Activated naive CD8-positive, alpha-beta T cell treated with anti-CD3 and anti-CD28 coated beads, Interleukin-2, amount 10 ng/mL, durations not matched to agents 7 days and 5 days (primary cell): Measurements from ENCODE around the gene ECHDC3. TPM values are rescaled to one million over a fixed set of nuclear protein-coding genes. Genes with fewer than 3 reads are reported as not detected.
A peak's percentile ranks its signal among the peaks of the same experiment; 100 is the strongest.

Experiments
- ATAC-seq: fragments of 150-1000 bp; cut with Tn5 transposase; one replicate; pipeline ENCODE4 v1.10.0; 2021; ENCODE audit warnings: low read depth, moderate library complexity
- POLR2A ChIA-PET: fragments of 350-600 bp; sonication (Branson Sonifier 250); formaldehyde crosslinking; loops from one replicate; lab custom pipeline; 2021; ENCODE audit warnings: antibody characterized with exemption; lab: Charles Lee
- DNase-seq: peaks from one replicate; pipeline ENCODE4 v3.0.0; 2021
- H3K27ac Mint-ChIP-seq: one replicate; pipeline ENCODE4 v1.8.0; 2022; ENCODE audit warnings: mild to moderate bottlenecking, mixed read lengths
- H3K27me3 Mint-ChIP-seq: one replicate; pipeline ENCODE4 v1.8.0; 2022; ENCODE audit warnings: mild to moderate bottlenecking, moderate library complexity, mixed read lengths
- H3K36me3 Mint-ChIP-seq: one replicate; pipeline ENCODE4 v1.8.0; 2021; ENCODE audit warnings: mild to moderate bottlenecking, mixed read lengths
- H3K4me1 Mint-ChIP-seq: one replicate; pipeline ENCODE4 v1.8.0; 2021; ENCODE audit warnings: mixed read lengths
- H3K4me3 Mint-ChIP-seq: one replicate; pipeline ENCODE4 v1.8.0; 2022; ENCODE audit warnings: mild to moderate bottlenecking, moderate library complexity, mixed read lengths
- H3K9me3 Mint-ChIP-seq: one replicate; pipeline ENCODE4 v1.8.0; 2021; ENCODE audit warnings: mixed read lengths
- total RNA-seq, 2 experiments: library from RNA; stranded (reverse); gene quantifications; one replicate each; pipeline ENCODE4 v1.2.3, GENCODE V29; 2021

The ECHDC3 gene
- total RNA-seq, 2 experiments from 2014 or later: 1.2 to 1.6 TPM

GRCh38 chr10:11745045-11745444 is 2.9 kb downstream of the ECHDC3 start:
- POLR2A ChIA-PET: no interaction called here
- Mint-ChIP-seq H3K27me3 (peaks cover 16% of the 10 kb centered on the region), H3K36me3 (no peaks in the 10 kb centered on the region), H3K4me1 (peaks cover 3% of the 10 kb centered on the region), H3K4me3 (no peak overlapping the region), H3K27ac (no peak overlapping the region), H3K9me3 (no peaks in the 10 kb centered on the region)
- ATAC-seq (no peak), DNase-seq (no peak)

- H3K9me3 Mint-ChIP-seq: no peaks in the 10 kb centered on the region
- H3K4me1 Mint-ChIP-seq: no peaks in the 10 kb centered on the region
- H3K27me3 Mint-ChIP-seq: peaks cover 12% of the 10 kb centered on the region
- DNase-seq (no peak), ATAC-seq (no peak)
- no peak overlapping the region for H3K4me3 Mint-ChIP-seq
- POLR2A ChIA-PET: no interaction called here
- H3K27ac Mint-ChIP-seq: no peak overlapping the region
- H3K36me3 Mint-ChIP-seq: no peaks in the 10 kb centered on the region
Observed at GRCh38 chr10:11746883-11747539, 4.8 kb downstream of the ECHDC3 start.

- DNase-seq: no peak
- POLR2A ChIA-PET: no interaction called here
- peaks cover 6% of the 10 kb centered on the region for H3K27me3 Mint-ChIP-seq
- H3K27ac Mint-ChIP-seq: no peak overlapping the region
- H3K4me1 Mint-ChIP-seq: no peaks in the 10 kb centered on the region
- no peak overlapping the region for H3K4me3 Mint-ChIP-seq
- no peaks in the 10 kb centered on the region for H3K9me3 Mint-ChIP-seq
- H3K36me3 Mint-ChIP-seq: no peaks in the 10 kb centered on the region
- no peak for ATAC-seq
Observed at GRCh38 chr10:11748866-11749265, 6.7 kb downstream of the ECHDC3 start.

GRCh38 chr10:11750420-11750819 is 8.2 kb downstream of the ECHDC3 start:
- no peaks in the 10 kb centered on the region for H3K9me3 Mint-ChIP-seq
- H3K4me1 Mint-ChIP-seq: no peaks in the 10 kb centered on the region
- DNase-seq: no peak
- no peak overlapping the region for H3K4me3 Mint-ChIP-seq
- no peak for ATAC-seq
- POLR2A ChIA-PET: no interaction called here
- H3K27ac Mint-ChIP-seq: no peak overlapping the region
- no peaks in the 10 kb centered on the region for H3K36me3 Mint-ChIP-seq
- H3K27me3 Mint-ChIP-seq: peaks cover 8% of the 10 kb centered on the region

GRCh38 chr10:11754173-11754572 is 12.0 kb downstream of the ECHDC3 start:
- Mint-ChIP-seq H3K9me3 (no peaks in the 10 kb centered on the region), H3K4me3 (no peak overlapping the region), H3K27ac (no peak overlapping the region), H3K36me3 (no peaks in the 10 kb centered on the region), H3K4me1 (peaks cover 6% of the 10 kb centered on the region), H3K27me3 (peaks cover 3% of the 10 kb centered on the region)
- DNase-seq (no peak), ATAC-seq (no peak)
- POLR2A ChIA-PET: no interaction called here

- POLR2A ChIA-PET: no interaction called here
- no peak overlapping the region for H3K27ac Mint-ChIP-seq
- peaks cover 6% of the 10 kb centered on the region for H3K4me1 Mint-ChIP-seq
- peaks cover 3% of the 10 kb centered on the region for H3K27me3 Mint-ChIP-seq
- no peaks in the 10 kb centered on the region for H3K36me3 Mint-ChIP-seq
- DNase-seq (no peak), ATAC-seq (no peak)
- no peak overlapping the region for H3K4me3 Mint-ChIP-seq
- H3K9me3 Mint-ChIP-seq: no peaks in the 10 kb centered on the region
Observed at GRCh38 chr10:11754620-11755019, 12.4 kb downstream of the ECHDC3 start.

- no peak overlapping the region for H3K4me3 Mint-ChIP-seq
- DNase-seq (no peak), ATAC-seq (no peak)
- H3K27me3 Mint-ChIP-seq: peaks cover 3% of the 10 kb centered on the region
- no peak overlapping the region for H3K27ac Mint-ChIP-seq
- no peaks in the 10 kb centered on the region for H3K36me3 Mint-ChIP-seq
- H3K9me3 Mint-ChIP-seq: no peaks in the 10 kb centered on the region
- peaks cover 6% of the 10 kb centered on the region for H3K4me1 Mint-ChIP-seq
- POLR2A ChIA-PET: no interaction called here
Observed at GRCh38 chr10:11755512-11756263, 13.5 kb downstream of the ECHDC3 start.

- ATAC-seq (no peak), DNase-seq (no peak)
- Mint-ChIP-seq H3K27ac (no peak overlapping the region), H3K4me1 (peaks cover 6% of the 10 kb centered on the region), H3K36me3 (no peaks in the 10 kb centered on the region), H3K27me3 (peaks cover 3% of the 10 kb centered on the region), H3K4me3 (no peak overlapping the region), H3K9me3 (no peaks in the 10 kb centered on the region)
- POLR2A ChIA-PET: interaction anchor here (0.9 kb wide), 1 partner anchor 14 kb away, joined by 3 read pairs; the partner anchor contains the start of gene ECHDC3
Observed at GRCh38 chr10:11756766-11757315, 14.7 kb downstream of the ECHDC3 start.

- DNase-seq: no peak
- POLR2A ChIA-PET: interaction anchor here (0.9 to 1.3 kb wide), 3 partner anchors 15 to 243 kb away, joined by 3 read pairs; partner anchors contain the start of gene ECHDC3
- Mint-ChIP-seq H3K27ac (peak overlapping the region; percentile 71), H3K36me3 (no peaks in the 10 kb centered on the region), H3K9me3 (no peaks in the 10 kb centered on the region), H3K4me3 (no peak overlapping the region), H3K4me1 (peaks cover 6% of the 10 kb centered on the region), H3K27me3 (peaks cover 3% of the 10 kb centered on the region)
- no peak for ATAC-seq
Observed at GRCh38 chr10:11757454-11757820, 15.3 kb downstream of the ECHDC3 start.

GRCh38 chr10:11757821-11758463 is 15.8 kb downstream of the ECHDC3 start:
- ATAC-seq: peak; percentile 100
- POLR2A ChIA-PET: interaction anchor here (0.9 to 1.3 kb wide), 3 partner anchors 15 to 243 kb away, joined by 3 read pairs; partner anchors contain the start of gene ECHDC3
- H3K9me3 Mint-ChIP-seq: no peaks in the 10 kb centered on the region
- H3K27ac Mint-ChIP-seq: peak overlapping the region; percentile 71
- H3K36me3 Mint-ChIP-seq: no peaks in the 10 kb centered on the region
- H3K27me3 Mint-ChIP-seq: peaks cover 3% of the 10 kb centered on the region
- peak; percentile 87 for DNase-seq
- H3K4me3 Mint-ChIP-seq: no peak overlapping the region
- peaks cover 6% of the 10 kb centered on the region for H3K4me1 Mint-ChIP-seq

- Mint-ChIP-seq H3K9me3 (no peaks in the 10 kb centered on the region), H3K36me3 (no peaks in the 10 kb centered on the region), H3K27me3 (peaks cover 3% of the 10 kb centered on the region), H3K4me3 (no peak overlapping the region), H3K27ac (no peak overlapping the region), H3K4me1 (peaks cover 6% of the 10 kb centered on the region)
- POLR2A ChIA-PET: interaction anchor here (1.2 to 1.3 kb wide), 2 partner anchors 18 to 244 kb away, joined by 3 read pairs; no protein-coding TSS in a partner anchor
- ATAC-seq: no peak
- no peak for DNase-seq
Observed at GRCh38 chr10:11758527-11759236, 16.5 kb downstream of the ECHDC3 start.

GRCh38 chr10:11759347-11759746 is 17.2 kb downstream of the ECHDC3 start:
- Mint-ChIP-seq H3K9me3 (no peaks in the 10 kb centered on the region), H3K36me3 (no peaks in the 10 kb centered on the region), H3K27me3 (peaks cover 3% of the 10 kb centered on the region), H3K4me1 (peaks cover 6% of the 10 kb centered on the region), H3K27ac (no peak overlapping the region), H3K4me3 (no peak overlapping the region)
- no peak for DNase-seq
- no peak for ATAC-seq
- POLR2A ChIA-PET: no interaction called here

GRCh38 chr10:11760151-11760550 is 18.0 kb downstream of the ECHDC3 start:
- Mint-ChIP-seq H3K4me1 (peaks cover 6% of the 10 kb centered on the region), H3K36me3 (no peaks in the 10 kb centered on the region), H3K4me3 (no peak overlapping the region), H3K27ac (no peak overlapping the region), H3K9me3 (no peaks in the 10 kb centered on the region), H3K27me3 (no peaks in the 10 kb centered on the region)
- DNase-seq: no peak
- POLR2A ChIA-PET: no interaction called here
- ATAC-seq: no peak
